Neural progenitor cell (in vitro differentiated cells): ENCODE data around the gene UHMK1.

Experiments
- CTCF ChIP-seq: fragments of 200-600 bp; sonication (generic); IDR thresholded peaks from 2 replicates; pipeline ENCODE4 v1.5.1; 2017; ENCODE audit warnings: antibody characterized with exemption, mild to moderate bottlenecking
- EZH2 ChIP-seq: fragments of 200-600 bp; sonication (generic); IDR thresholded peaks from 2 replicates; pipeline ENCODE4 v1.6.1; 2017; ENCODE audit warnings: antibody characterized with exemption, mild to moderate bottlenecking, moderate library complexity

GRCh38 chr1:162566870-162567269 lies 69.3 kb downstream of the UHMK1 start:
- no peak for TF ChIP-seq CTCF
- no peak for TF ChIP-seq EZH2
